Activated CD8-positive, alpha-beta memory T cell treated with anti-CD3 and anti-CD28 coated beads for 48 hours (primary cell): Measurements from ENCODE around the gene CFAP70.
"Not testable (repeated sequence)": the region's sequence is repeated elsewhere in the genome, so short reads cannot be mapped to it uniquely, and the experiment has no call there.

Experiments used
- DNase-seq, 3 experiments: peaks; one replicate each; pipeline ENCODE4 v3.0.0-alpha.2; 2020; ENCODE audit warnings: low read depth in 2 of 3, low spot score in 2 of 3

Gene CFAP70

GRCh38 chr10:73340121-73340520 is 18.5 kb downstream of the CFAP70 start:
- no peak for DNase-seq

GRCh38 chr10:73339436-73339835 is 19.2 kb downstream of the CFAP70 start:
- no peak for DNase-seq

GRCh38 chr10:73338801-73339368 is 19.8 kb downstream of the CFAP70 start:
- no peak for DNase-seq

GRCh38 chr10:73333202-73333601 is 25.5 kb downstream of the CFAP70 start:
- DNase-seq = no peak

- DNase-seq = no peak
Observed at GRCh38 chr10:73332379-73332778, 26.3 kb downstream of the CFAP70 start.

- DNase-seq = not testable (repeated sequence)
Observed at GRCh38 chr10:73328523-73328922, 30.1 kb downstream of the CFAP70 start.

- not testable (repeated sequence) for DNase-seq
Observed at GRCh38 chr10:73325290-73325689, 33.4 kb downstream of the CFAP70 start.

GRCh38 chr10:73323582-73323981 is 35.1 kb downstream of the CFAP70 start:
- not testable (repeated sequence) for DNase-seq

- no peak for DNase-seq
Observed at GRCh38 chr10:73310475-73310874, 48.2 kb downstream of the CFAP70 start.

GRCh38 chr10:73307203-73307800 is 51.4 kb downstream of the CFAP70 start:
- DNase-seq = no peak

GRCh38 chr10:73306171-73306708 is 52.4 kb downstream of the CFAP70 start:
- DNase-seq = no peak

GRCh38 chr10:73296946-73297345 is 61.7 kb downstream of the CFAP70 start:
- no peak for DNase-seq

GRCh38 chr10:73293461-73293860 is 65.2 kb downstream of the CFAP70 start:
- no peak for DNase-seq

GRCh38 chr10:73289958-73290357 is 68.7 kb downstream of the CFAP70 start:
- no peak for DNase-seq

GRCh38 chr10:73287441-73287840 is 71.2 kb downstream of the CFAP70 start:
- DNase-seq = no peak

GRCh38 chr10:73281097-73281496 is 77.6 kb downstream of the CFAP70 start:
- DNase-seq = no peak

- no peak for DNase-seq
Observed at GRCh38 chr10:73264423-73264822, 94.2 kb downstream of the CFAP70 start.

- DNase-seq = no peak
Observed at GRCh38 chr10:73263693-73264347, 94.8 kb downstream of the CFAP70 start.

- DNase-seq = no peak
Observed at GRCh38 chr10:73262880-73263555, 95.6 kb downstream of the CFAP70 start.

- no peak for DNase-seq
Observed at GRCh38 chr10:73262105-73262730, 96.4 kb downstream of the CFAP70 start.

GRCh38 chr10:73261362-73261995 is 97.2 kb downstream of the CFAP70 start:
- DNase-seq = no peak
